ENCODE results near the gene EMC9.
A peak's percentile ranks its signal among the peaks of the same experiment; 100 is the strongest.

Gene EMC9

GRCh38 chr14:24177041-24177825 lies 35.8 kb upstream of the EMC9 start:
- no peak for DNase-seq

GRCh38 chr14:24176599-24176998 lies 35.2 kb upstream of the EMC9 start:
- no peak for DNase-seq

- no peak for DNase-seq
Measured at GRCh38 chr14:24172871-24173281, 31.5 kb upstream of the EMC9 start.

GRCh38 chr14:24172261-24172860 lies 31.0 kb upstream of the EMC9 start:
- DNase-seq, result no peak

- DNase-seq, result no peak
Measured at GRCh38 chr14:24171422-24172260, 30.2 kb upstream of the EMC9 start, which contains the start of gene REC8. Gene REC8, plus strand, starts transcription at chr14:24172080. Its CDS starts 473 bp downstream, at chr14:24172553.

- peak; percentile 63 for DNase-seq
Measured at GRCh38 chr14:24167469-24168114, 26.2 kb upstream of the EMC9 start.

GRCh38 chr14:24165785-24166184 lies 24.4 kb upstream of the EMC9 start:
- no peak for DNase-seq

GRCh38 chr14:24164518-24164991 lies 23.2 kb upstream of the EMC9 start:
- no peak for DNase-seq

- DNase-seq, result no peak
Measured at GRCh38 chr14:24162093-24162492, 20.7 kb upstream of the EMC9 start.

GRCh38 chr14:24160850-24161804 lies 19.7 kb upstream of the EMC9 start, which contains the start of gene IRF9:
Gene IRF9, plus strand, starts transcription at chr14:24161265. Its CDS starts 880 bp downstream, at chr14:24162145.
- DNase-seq, result peak; percentile 97

GRCh38 chr14:24160499-24160849 lies 19.1 kb upstream of the EMC9 start:
- DNase-seq, result no peak

GRCh38 chr14:24159777-24160498 lies 18.5 kb upstream of the EMC9 start:
- DNase-seq, result no peak

- no peak for DNase-seq
Measured at GRCh38 chr14:24157331-24157730, 15.9 kb upstream of the EMC9 start.

GRCh38 chr14:24156840-24157239 lies 15.4 kb upstream of the EMC9 start:
- no peak for DNase-seq

GRCh38 chr14:24155100-24155499 lies 13.7 kb upstream of the EMC9 start:
- no peak for DNase-seq

GRCh38 chr14:24151404-24152080 lies 10.2 kb upstream of the EMC9 start:
- DNase-seq, result no peak

GRCh38 chr14:24150993-24151392 lies 9.6 kb upstream of the EMC9 start:
- DNase-seq, result no peak

GRCh38 chr14:24150567-24150966 lies 9.2 kb upstream of the EMC9 start:
- DNase-seq, result no peak

- no peak for DNase-seq
Measured at GRCh38 chr14:24150061-24150460, 8.7 kb upstream of the EMC9 start.

- no peak for DNase-seq
Measured at GRCh38 chr14:24149302-24149969, 8.0 kb upstream of the EMC9 start.
